GM04504 (cell line): Measurements from ENCODE around the gene CTCF.
"Not testable (repeated sequence)": the region's sequence is repeated elsewhere in the genome, so short reads cannot be mapped to it uniquely, and the experiment has no call there.

ENCODE experiments used
- DNase-seq: peaks from one replicate; pipeline ENCODE4 v3.0.0-alpha.2; 2012; ENCODE audit warnings: low read depth

The CTCF gene

GRCh38 chr16:67533987-67534386, 28.3 kb upstream of the CTCF start:
- not testable (repeated sequence) for DNase-seq

GRCh38 chr16:67534431-67534830, 27.9 kb upstream of the CTCF start:
- DNase-seq: no peak

- DNase-seq: no peak
Observed at GRCh38 chr16:67535201-67535600, 27.1 kb upstream of the CTCF start.

GRCh38 chr16:67537270-67537635, 25.1 kb upstream of the CTCF start:
- no peak for DNase-seq

GRCh38 chr16:67537636-67538591, 24.4 kb upstream of the CTCF start:
- no peak for DNase-seq

DNA sequence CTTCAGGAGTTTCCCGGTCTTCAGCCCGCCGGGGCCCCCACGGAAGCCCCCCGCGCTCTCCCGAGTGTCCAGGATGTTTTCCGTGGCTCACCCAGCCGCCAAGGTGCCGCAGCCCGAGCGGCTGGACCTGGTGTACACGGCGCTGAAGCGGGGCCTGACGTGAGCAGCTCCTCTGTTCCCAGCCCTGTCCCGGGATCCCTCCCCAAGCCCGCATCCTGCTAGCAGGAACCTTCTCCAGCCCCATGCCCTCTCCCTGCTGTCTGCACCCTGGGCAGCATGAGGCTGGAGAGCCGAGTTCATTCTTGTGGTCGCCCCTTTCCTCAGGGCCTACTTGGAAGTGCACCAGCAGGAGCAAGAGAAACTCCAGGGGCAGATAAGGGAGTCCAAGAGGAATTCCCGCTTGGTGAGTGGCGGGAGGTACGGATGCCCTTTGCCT, 23.6 kb upstream of the CTCF start:
- no peak for DNase-seq

- DNase-seq: no peak
Observed at GRCh38 chr16:67539271-67539670, 23.1 kb upstream of the CTCF start.

- DNase-seq: no peak
Observed at GRCh38 chr16:67539691-67540635, 22.4 kb upstream of the CTCF start.

GRCh38 chr16:67540756-67541155, 21.6 kb upstream of the CTCF start:
- no peak for DNase-seq

GRCh38 chr16:67541391-67542263, 20.7 kb upstream of the CTCF start:
- DNase-seq: no peak

GRCh38 chr16:67542464-67542863, 19.9 kb upstream of the CTCF start:
- DNase-seq: no peak

- DNase-seq: no peak
Observed at GRCh38 chr16:67543036-67543435, 19.3 kb upstream of the CTCF start.

DNA sequence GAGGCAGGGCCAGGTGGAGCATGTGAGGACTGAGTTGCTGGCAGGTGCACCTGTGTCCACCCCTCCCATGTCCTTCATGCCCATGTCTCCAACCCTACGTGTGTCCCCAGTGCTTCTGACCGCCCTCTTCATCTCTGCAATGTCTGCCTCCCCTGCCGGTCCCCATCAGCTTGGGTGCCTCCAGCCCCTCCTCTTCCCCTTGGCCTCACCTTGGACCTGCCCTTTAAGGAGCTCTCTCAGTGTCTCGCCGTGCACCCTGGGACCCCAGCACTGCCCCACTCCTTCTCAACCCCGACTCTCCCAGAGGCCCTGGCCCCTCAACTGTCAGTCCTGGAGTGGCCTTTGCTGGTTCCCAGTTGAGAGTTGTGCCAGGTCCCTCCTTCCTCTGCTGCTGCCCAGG, 18.7 kb upstream of the CTCF start:
- DNase-seq: no peak

- no peak for DNase-seq
Observed at GRCh38 chr16:67544329-67544841, 17.9 kb upstream of the CTCF start.

DNA sequence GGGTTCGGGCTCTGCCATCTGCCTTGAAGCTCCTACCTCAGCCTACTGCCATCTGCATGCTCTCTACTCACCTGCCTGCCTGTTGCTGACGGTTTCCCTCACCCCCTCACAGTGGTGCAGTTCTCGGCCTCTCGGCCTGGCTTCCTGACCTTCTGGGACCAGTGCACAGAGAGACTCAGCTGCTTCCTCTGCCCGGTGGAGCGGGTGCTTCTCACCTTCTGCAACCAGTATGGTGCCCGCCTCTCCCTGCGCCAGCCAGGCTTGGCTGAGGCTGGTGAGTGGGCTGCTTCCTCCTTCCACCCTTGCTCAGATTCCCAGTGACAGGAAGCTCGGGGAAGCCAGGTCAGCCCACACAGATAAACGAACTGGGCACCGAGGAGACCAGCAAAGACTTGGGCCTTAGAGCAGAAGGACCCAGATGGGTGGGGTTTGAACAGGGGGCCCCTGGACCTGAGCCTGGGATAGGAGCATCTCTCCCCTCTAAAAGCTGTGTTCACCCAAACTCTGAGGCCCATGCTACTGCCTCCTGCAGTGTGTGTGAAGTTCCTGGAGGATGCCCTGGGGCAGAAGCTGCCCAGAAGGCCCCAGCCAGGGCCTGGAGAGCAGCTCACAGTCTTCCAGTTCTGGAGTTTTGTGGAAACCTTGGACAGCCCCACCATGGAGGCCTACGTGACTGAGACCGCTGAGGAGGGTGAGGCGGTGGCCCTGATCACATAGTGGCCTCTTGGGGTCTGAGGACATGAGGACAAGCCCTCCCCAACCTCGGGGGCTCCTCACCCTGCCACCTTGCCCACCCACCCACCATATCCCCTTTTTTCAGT, 17.3 kb upstream of the CTCF start:
- DNase-seq: no peak

GRCh38 chr16:67545665-67546024, 16.7 kb upstream of the CTCF start:
- DNase-seq: no peak

GRCh38 chr16:67546091-67546501, 16.2 kb upstream of the CTCF start:
- no peak for DNase-seq

- DNase-seq: no peak
Observed at GRCh38 chr16:67546761-67547422, 15.4 kb upstream of the CTCF start.

- no peak for DNase-seq
Observed at GRCh38 chr16:67547423-67548264, 14.7 kb upstream of the CTCF start.
